GM18861 (cell line): ENCODE data around the gene TPCN1.

Source experiments
- ATAC-seq: cut with Tn5 transposase; IDR thresholded peaks from one replicate; pipeline ENCODE4 v1.9.1; 2021; ENCODE audit not compliant: unreplicated experiment

Gene TPCN1

GRCh38 chr12:113301811-113302210, 80.5 kb downstream of the TPCN1 start:
- ATAC-seq: no peak

- no peak for ATAC-seq
These were observed 81.2 kb downstream of the TPCN1 start for GRCh38 chr12:113302466-113302865.

- no peak for ATAC-seq
These were observed 81.8 kb downstream of the TPCN1 start for GRCh38 chr12:113302886-113303640.

- no peak for ATAC-seq
These were observed 84.1 kb downstream of the TPCN1 start for GRCh38 chr12:113305281-113305856.

GRCh38 chr12:113306382-113306781, 85.1 kb downstream of the TPCN1 start:
- no peak for ATAC-seq

- no peak for ATAC-seq
These were observed 89.2 kb downstream of the TPCN1 start for GRCh38 chr12:113310489-113310888.

GRCh38 chr12:113314121-113314529, 92.9 kb downstream of the TPCN1 start:
- no peak for ATAC-seq

GRCh38 chr12:113315358-113315757, 94.1 kb downstream of the TPCN1 start:
- no peak for ATAC-seq

GRCh38 chr12:113316155-113316554, 94.9 kb downstream of the TPCN1 start:
- no peak for ATAC-seq

GRCh38 chr12:113317122-113317521, 95.9 kb downstream of the TPCN1 start:
- ATAC-seq: no peak

GRCh38 chr12:113318046-113318656, 96.9 kb downstream of the TPCN1 start:
- no peak for ATAC-seq

- ATAC-seq: no peak
These were observed 97.8 kb downstream of the TPCN1 start for GRCh38 chr12:113318900-113319628.

- no peak for ATAC-seq
These were observed 99.1 kb downstream of the TPCN1 start for GRCh38 chr12:113320401-113320800.

- ATAC-seq: no peak
These were observed 101.1 kb downstream of the TPCN1 start for GRCh38 chr12:113322343-113322742.

GRCh38 chr12:113325916-113326315, 104.7 kb downstream of the TPCN1 start:
- ATAC-seq: no peak

- ATAC-seq: no peak
These were observed 105.6 kb downstream of the TPCN1 start for GRCh38 chr12:113326775-113327395.

- no peak for ATAC-seq
These were observed 107.2 kb downstream of the TPCN1 start for GRCh38 chr12:113328368-113328889.

- ATAC-seq: no peak
These were observed 107.9 kb downstream of the TPCN1 start for GRCh38 chr12:113329022-113329790.

GRCh38 chr12:113329791-113330417, 108.6 kb downstream of the TPCN1 start:
- no peak for ATAC-seq

- no peak for ATAC-seq
These were observed 109.2 kb downstream of the TPCN1 start for GRCh38 chr12:113330505-113330904.
